ENCODE measurements around the gene CIAO3. TPM values are rescaled to one million over a fixed set of nuclear protein-coding genes. Genes with fewer than 3 reads are reported as not detected.
A peak's percentile ranks its signal among the peaks of the same experiment; 100 is the strongest.

CIAO3 gene
- total RNA-seq, 1 experiment from 2014 or later: 32.8 TPM

- Histone ChIP-seq H3K27me3 (ENCODE audit: insufficient read depth, low read length) (no peaks in the 10 kb centered on the region), H3K36me3 (ENCODE audit: control insufficient read depth in 1 of 2, insufficient read depth in 2 of 2, low read length in 2 of 2) (no peaks in the 10 kb centered on the region), H4K20me1 (ENCODE audit: insufficient read depth) (peaks cover 3% of the 10 kb centered on the region; the same call in 1 of the 2 replicates), H3K9me3 (ENCODE audit: control insufficient read depth in 1 of 2, insufficient read depth in 1 of 2, low read depth in 1 of 2, low read length in 2 of 2) (no peaks in the 10 kb centered on the region), H3K4me2 (ENCODE audit: low read length) (peak overlapping the region; percentile 80), H3K9me2 (ENCODE audit: insufficient read depth) (no peaks in the 10 kb centered on the region), H3K9ac (ENCODE audit: low read length) (peak overlapping the region; percentile 98), H3K27ac (ENCODE audit: low read depth, low read length) (peak overlapping the region; percentile 100), H3K79me2 (ENCODE audit: insufficient read depth, low read length) (peaks cover 25% of the 10 kb centered on the region), H3K4me1 (ENCODE audit: control insufficient read depth in 1 of 2, insufficient read depth in 2 of 2, low read length in 2 of 2) (peaks cover 29 to 65% of the 10 kb centered on the region in 2 experiments), H3K4me3 (replicated peaks in 1 of 2; ENCODE audit: low read depth in 1 of 2, low read length in 2 of 2) (peak overlapping the region; percentile 82 to 87), H2AFZ (ENCODE audit: low read depth, low read length, poor library complexity, severe bottlenecking) (no peak overlapping the region)
- ChIA-PET CTCF (interaction anchor here (0.6 to 2.6 kb wide), 10 partner anchors 8 to 328 kb away, joined by 3 to 11 read pairs (median 6); partner anchors contain the start of genes CHTF18, MSLN and RPUSD1), POLR2A (interaction anchor here (1.0 to 1.4 kb wide), 6 partner anchors 8 to 40 kb away, joined by 3 to 7 read pairs (median 5); partner anchors contain the start of genes CIAO3 and MSLN), RAD21 (ENCODE audit: low non-redundant PET in 1 of 2, low total read pairs in 2 of 2, uncharacterized antibody in 2 of 2, unreplicated experiment in 2 of 2) (interaction anchor here in 1 of 2 experiments (1.0 to 1.1 kb wide), 2 partner anchors 65 to 68 kb away, joined by 3 read pairs; partner anchors contain the start of genes CHTF18 and RPUSD1)
- BruUV-seq (replicated peaks): no TSS peak
- ATAC-seq: peak; percentile 47
- DNase-seq (ENCODE audit: low read depth, low spot score): no peak
- intact Hi-C loops (cut with micrococcal nuclease): no loop called here
- 0 out of 2 replicates have a peak, but pooled peaks have one; percentile 7 for TF ChIP-seq POLR2AphosphoS5 (IDR thresholded peaks at IDR 0.05; ENCODE audit: low read depth, low read length)
- no peak for TF ChIP-seq SP1 (IDR thresholded peaks at IDR 0.05; ENCODE audit: low read depth)
- TF ChIP-seq ZBTB33 (IDR thresholded peaks at IDR 0.05; ENCODE audit: extremely low read depth, insufficient replicate concordance, low read length): no peak
- TF ChIP-seq CBX3 (IDR thresholded peaks at IDR 0.05; ENCODE audit: low read depth): no peak
- TF ChIP-seq MAX (IDR thresholded peaks at IDR 0.05): no peak
- TF ChIP-seq ZNF274 (IDR thresholded peaks at IDR 0.05; ENCODE audit: low read depth, low read length): no peak
- TF ChIP-seq CTCF (IDR thresholded peaks at IDR 0.05 in 2 of 3, conservative IDR thresholded peaks at IDR 0.05 in 1 of 3; ENCODE audit: borderline replicate concordance in 1 of 3, insufficient read depth in 1 of 3, low read depth in 2 of 3, low read length in 2 of 3): peak in 1 of 3 experiments; percentile 29; a peak in 1 of 6 replicates
- no peak for TF ChIP-seq ZFX (IDR thresholded peaks at IDR 0.05)
- peak; percentile 34 for TF ChIP-seq YY1 (IDR thresholded peaks at IDR 0.05; ENCODE audit: extremely low read depth, insufficient replicate concordance, low read depth, low read length)
- TF ChIP-seq SRF (IDR thresholded peaks at IDR 0.05; ENCODE audit: low read depth): no peak
These were observed 20.3 kb downstream of the CIAO3 start for GRCh38 chr16:720447-720989.
